Kidney (tissue), 14 donors: ENCODE data around the gene TECR. TPM values are rescaled to one million over a fixed set of nuclear protein-coding genes. Genes with fewer than 3 reads are reported as not detected.

Source experiments
- DNase-seq, 5 donors: peaks; one replicate each; pipeline ENCODE4 v3.0.0-alpha.2; 2013 to 2020
- FAIRE-seq: peaks from 2 replicates; lab custom pipeline; 2012; peaks lifted over from hg19 to GRCh38; lab: Jason Lieb, UNC
- H3K27ac ChIP-seq, 2 donors: one replicate each; pipeline ENCODE4 v1.7.0; 2013; ENCODE audit warnings: low read depth in 2 of 2, low read length in 2 of 2, inconsistent platforms in 1 of 2
- H3K27me3 ChIP-seq: one replicate; pipeline ENCODE4 v1.7.1; 2013; ENCODE audit warnings: low read length, inconsistent platforms; ENCODE audit not compliant: control insufficient read depth, insufficient read depth
- H3K36me3 ChIP-seq, 3 donors: one replicate each; pipeline versions ENCODE4 v1.7.0 to v1.7.1; 2013; ENCODE audit warnings: low read length in 3 of 3, control low read depth in 1 of 3, inconsistent platforms in 1 of 3; ENCODE audit not compliant: insufficient read depth in 3 of 3, control insufficient read depth in 2 of 3
- H3K4me1 ChIP-seq, 3 donors: one replicate each; pipeline versions ENCODE4 v1.7.0 to v1.7.1; 2013; ENCODE audit warnings: low read length in 3 of 3, inconsistent platforms in 1 of 3, low read depth in 1 of 3; ENCODE audit not compliant: control insufficient read depth in 2 of 3, insufficient read depth in 2 of 3
- H3K4me3 ChIP-seq, 3 donors: one replicate each; pipeline versions ENCODE4 v1.7.0 to v1.8.1; 2013; ENCODE audit warnings: low read length in 3 of 3, control low read depth in 1 of 3, inconsistent platforms in 1 of 3
- H3K9ac ChIP-seq, 3 donors: one replicate each; pipeline versions ENCODE4 v1.7.0 to v1.7.1; 2013; ENCODE audit warnings: low read length in 3 of 3, control low read depth in 1 of 3, inconsistent platforms in 1 of 3
- H3K9me3 ChIP-seq, 3 donors: one replicate each; pipeline versions ENCODE4 v1.7.0 to v1.7.1; 2013; ENCODE audit warnings: low read length in 3 of 3, control low read depth in 1 of 3, inconsistent platforms in 1 of 3; ENCODE audit not compliant: control insufficient read depth in 2 of 3, insufficient read depth in 1 of 3
- CTCF ChIP-seq: IDR thresholded peaks from 3 replicates; pipeline ENCODE4 v1.5.1; 2012; ENCODE audit warnings: mild to moderate bottlenecking, moderate library complexity, borderline replicate concordance; ENCODE audit not compliant: insufficient read depth; ENCODE audit errors: extremely low read depth
- intact Hi-C: fragments of 100-400 bp; cut with DNase I; formaldehyde crosslinking; loops from one replicate; pipeline ENCODE4 v1.11.1; 2022
- polyA plus RNA-seq: library from polyadenylated mRNA; stranded (reverse); fragments of 350-450 nt; fragmentation: Illumina TruSeq; extraction: RNeasy Lipid Tissue Mini Kit (QIAGEN cat#74804); gene quantifications from one replicate; pipeline ENCODE4 v1.2.3, GENCODE V29; 2014; ENCODE audit warnings: low read depth, low replicate concordance; ENCODE audit not compliant: insufficient read depth
- total RNA-seq: library from RNA; stranded (reverse); fragmentation: NEBNext Ultra II Directional; extraction: Animal tissue kit (Norgen Biotek cat#: 25700); gene quantifications from one replicate; pipeline ENCODE4 v1.2.1, GENCODE V29; 2021
- donor health status: control.
- donor health status: control.
- donor health status: control.
- donor health status: control.
- donor health status: control.
- donor health status: DM: yes; HTN: yes; CAD: no.
- donor health status: Normal renal cell carcinoma (clear cell type).

TECR gene
- total and polyA plus RNA-seq, 2 donors from 2014 or later: 132 to 280 TPM

GRCh38 chr19:14570864-14571527 is 41.6 kb downstream of the TECR start:
- Histone ChIP-seq H3K9ac (peak overlapping the region; percentile 79 to 95 (median 94)), H3K27ac (no peak overlapping the region), H3K9me3 (no peaks in the 10 kb centered on the region), H3K4me3 (peak overlapping the region; percentile 86 to 99 (median 95)), H3K36me3 (no peaks in the 10 kb centered on the region), H3K27me3 (no peaks in the 10 kb centered on the region), H3K4me1 (peaks cover 0 to 13% (median 8%) of the 10 kb centered on the region in 3 donors)
- intact Hi-C loops: loop anchor here (10.0 kb wide), 1 partner anchor 114 kb away; no protein-coding TSS in a partner anchor
- FAIRE-seq (no peak), DNase-seq (no peak)
- TF ChIP-seq CTCF: no peak

GRCh38 chr19:14571695-14572490 is 42.5 kb downstream of the TECR start, which contains the start of gene NDUFB7:
Gene NDUFB7 (minus strand): TSS chr19:14572066. CDS start chr19:14572000, 66 bp downstream.
- peak; percentile 91 to 97 (median 94) for DNase-seq
- TF ChIP-seq CTCF: peak; percentile 66
- peak within 1 kb of the TSS; percentile 86 to 99 (median 95) for H3K4me3 ChIP-seq
- FAIRE-seq: no peak
- peak within 1 kb of the TSS; percentile 48 to 77 for H3K27ac ChIP-seq
- no peaks in the 10 kb centered on the region for H3K36me3 ChIP-seq
- H3K4me1 ChIP-seq: peaks cover 0 to 13% (median 8%) of the 10 kb centered on the region in 3 donors
- H3K9ac ChIP-seq: peak within 1 kb of the TSS; percentile 79 to 95 (median 94)
- intact Hi-C loops: loop anchor here (10.0 kb wide), 1 partner anchor 113 kb away; no protein-coding TSS in a partner anchor
- no peaks in the 10 kb centered on the region for H3K9me3 ChIP-seq
- H3K27me3 ChIP-seq: no peaks in the 10 kb centered on the region

- TF ChIP-seq CTCF: no peak
- Histone ChIP-seq H3K9ac (no peak overlapping the region), H3K9me3 (no peaks in the 10 kb centered on the region), H3K36me3 (no peaks in the 10 kb centered on the region), H3K4me1 (peaks cover 0 to 9% (median 7%) of the 10 kb centered on the region in 3 donors), H3K27me3 (no peaks in the 10 kb centered on the region), H3K4me3 (no peak overlapping the region), H3K27ac (no peak overlapping the region)
- FAIRE-seq: no peak
- no peak for DNase-seq
- intact Hi-C loops: loop anchor here (10.0 kb wide), 1 partner anchor 109 kb away; no protein-coding TSS in a partner anchor
Measured at GRCh38 chr19:14575428-14575980, 46.1 kb downstream of the TECR start.
